DOHH2 (cell line): Measurements from ENCODE around the gene SRPX.

ENCODE experiments used
- H3F3A ChIP-seq: fragments of 200-600 bp; sonication (generic), shearing (Covaris generic); 2 replicates; pipeline ENCODE4 v1.6.0; 2016; ENCODE audit warnings: antibody characterized with exemption, mild to moderate bottlenecking; ENCODE audit not compliant: control insufficient read depth, insufficient read depth
- H3K27ac ChIP-seq: fragments of 200-600 bp; sonication (generic); 2 replicates; pipeline ENCODE4 v1.5.1; 2014; ENCODE audit warnings: low read depth, mild to moderate bottlenecking, low read length, moderate library complexity
- H3K27me3 ChIP-seq: fragments of 200-600 bp; sonication (generic); 2 replicates; pipeline ENCODE4 v1.6.1; 2014; ENCODE audit warnings: mild to moderate bottlenecking, low read length, mixed read lengths; ENCODE audit not compliant: control insufficient read depth
- H3K36me3 ChIP-seq: fragments of 200-600 bp; sonication (generic); 2 replicates; pipeline ENCODE4 v1.6.1; 2014; ENCODE audit warnings: mild to moderate bottlenecking, low read length, moderate library complexity, mixed read lengths; ENCODE audit not compliant: control insufficient read depth
- H3K4me1 ChIP-seq: fragments of 200-600 bp; sonication (generic); 2 replicates; pipeline ENCODE4 v1.6.1; 2014; ENCODE audit warnings: mild to moderate bottlenecking, low read length, mixed read lengths; ENCODE audit not compliant: control insufficient read depth
- H3K4me2 ChIP-seq: fragments of 200-600 bp; sonication (generic); 2 replicates; pipeline ENCODE4 v1.6.0; 2014; ENCODE audit warnings: mild to moderate bottlenecking, low read length, moderate library complexity
- H3K4me3 ChIP-seq: fragments of 200-600 bp; sonication (generic); 2 replicates; pipeline ENCODE4 v1.5.1; 2014; ENCODE audit warnings: mild to moderate bottlenecking, low read length, mixed read lengths
- H3K79me2 ChIP-seq: fragments of 200-600 bp; sonication (generic); 2 replicates; pipeline ENCODE4 v1.6.1; 2014; ENCODE audit warnings: mild to moderate bottlenecking, low read length, mixed read lengths; ENCODE audit not compliant: control insufficient read depth
- H3K9me2 ChIP-seq: fragments of 200-600 bp; sonication (generic); replicated peaks from 2 replicates; pipeline ENCODE4 v1.6.1; 2014; ENCODE audit warnings: mild to moderate bottlenecking, low read length, mixed read lengths; ENCODE audit not compliant: control insufficient read depth
- H3K9me3 ChIP-seq: fragments of 200-600 bp; sonication (generic); 2 replicates; pipeline ENCODE4 v1.6.1; 2014; ENCODE audit warnings: antibody characterized with exemption, low read length, mixed read lengths; ENCODE audit not compliant: control insufficient read depth, insufficient read depth
- H4K20me1 ChIP-seq: fragments of 200-600 bp; sonication (generic); 2 replicates; pipeline ENCODE4 v1.6.0; 2014; ENCODE audit warnings: low read depth, mild to moderate bottlenecking, antibody characterized with exemption, low read length, moderate library complexity; ENCODE audit not compliant: control insufficient read depth, insufficient read depth
- CTCF ChIP-seq: fragments of 200-600 bp; sonication (generic); IDR thresholded peaks from one replicate; pipeline ENCODE4 v1.5.1; 2014; ENCODE audit warnings: antibody characterized with exemption, mild to moderate bottlenecking, low read depth, low read length; ENCODE audit not compliant: poor library complexity, severe bottlenecking
- EZH2phosphoT487 ChIP-seq: fragments of 200-600 bp; sonication (generic); IDR thresholded peaks from 2 replicates; pipeline ENCODE4 v1.6.1; 2017; ENCODE audit warnings: borderline replicate concordance, mild to moderate bottlenecking, antibody characterized with exemption, low read length, moderate library complexity, mixed read lengths

Gene SRPX

GRCh38 chrX:38102875-38103274 lies 117.8 kb downstream of the SRPX start:
- Histone ChIP-seq H3K36me3 (no peaks in the 10 kb centered on the region), H3K4me2 (no peak overlapping the region), H4K20me1 (no peaks in the 10 kb centered on the region), H3K9me2 (no peaks in the 10 kb centered on the region), H3K27ac (no peak overlapping the region), H3K4me1 (no peaks in the 10 kb centered on the region), H3K79me2 (no peaks in the 10 kb centered on the region), H3K4me3 (no peak overlapping the region), H3K9me3 (no peaks in the 10 kb centered on the region), H3K27me3 (no peaks in the 10 kb centered on the region), H3F3A (no peaks in the 10 kb centered on the region)
- TF ChIP-seq CTCF (no peak), EZH2phosphoT487 (no peak)

- Histone ChIP-seq H3K9me2 (no peaks in the 10 kb centered on the region), H3K4me3 (no peak overlapping the region), H3K27me3 (no peaks in the 10 kb centered on the region), H3K79me2 (no peaks in the 10 kb centered on the region), H4K20me1 (no peaks in the 10 kb centered on the region), H3F3A (no peaks in the 10 kb centered on the region), H3K4me1 (no peaks in the 10 kb centered on the region), H3K4me2 (no peak overlapping the region), H3K27ac (no peak overlapping the region), H3K9me3 (no peaks in the 10 kb centered on the region), H3K36me3 (no peaks in the 10 kb centered on the region)
- TF ChIP-seq EZH2phosphoT487 (no peak), CTCF (no peak)
Measured at GRCh38 chrX:38102240-38102639, 118.4 kb downstream of the SRPX start.

- no peaks in the 10 kb centered on the region for H3K36me3 ChIP-seq
- H3K27me3 ChIP-seq: no peaks in the 10 kb centered on the region
- no peaks in the 10 kb centered on the region for H3K4me1 ChIP-seq
- no peaks in the 10 kb centered on the region for H3K79me2 ChIP-seq
- no peak overlapping the region for H3K4me3 ChIP-seq
- no peak for TF ChIP-seq CTCF
- TF ChIP-seq EZH2phosphoT487: no peak
- H3K9me2 ChIP-seq: no peaks in the 10 kb centered on the region
- no peaks in the 10 kb centered on the region for H3F3A ChIP-seq
- H4K20me1 ChIP-seq: no peaks in the 10 kb centered on the region
- no peaks in the 10 kb centered on the region for H3K9me3 ChIP-seq
- no peak overlapping the region for H3K27ac ChIP-seq
- no peak overlapping the region for H3K4me2 ChIP-seq
Measured at GRCh38 chrX:38099688-38100087, 121.0 kb downstream of the SRPX start.
